Subcutaneous adipose tissue (tissue), 4 donors: Measurements from ENCODE around the gene NFKBIE. TPM values are rescaled to one million over a fixed set of nuclear protein-coding genes. Genes with fewer than 3 reads are reported as not detected.

Experiments
- CTCF ChIP-seq: fragments of 450-650 bp; IDR thresholded peaks from one replicate; pipeline ENCODE4 v1.5.1; 2016; ENCODE audit warnings: low read depth, mild to moderate bottlenecking, control low read depth, antibody characterized with exemption, moderate library complexity
- total RNA-seq, 4 donors: library from RNA; depleted of rRNA; stranded (reverse); fragments of >200 nt; gene quantifications; one replicate each; pipeline ENCODE4 v1.1.0, GENCODE V29; 2016

NFKBIE gene
- total RNA-seq, 4 donors from 2014 or later = 2.1 to 9.0 (median 5.5) TPM

GRCh38 chr6:44264154-44265006, 971 bp downstream of the NFKBIE start:
- no peak for TF ChIP-seq CTCF

DNA sequence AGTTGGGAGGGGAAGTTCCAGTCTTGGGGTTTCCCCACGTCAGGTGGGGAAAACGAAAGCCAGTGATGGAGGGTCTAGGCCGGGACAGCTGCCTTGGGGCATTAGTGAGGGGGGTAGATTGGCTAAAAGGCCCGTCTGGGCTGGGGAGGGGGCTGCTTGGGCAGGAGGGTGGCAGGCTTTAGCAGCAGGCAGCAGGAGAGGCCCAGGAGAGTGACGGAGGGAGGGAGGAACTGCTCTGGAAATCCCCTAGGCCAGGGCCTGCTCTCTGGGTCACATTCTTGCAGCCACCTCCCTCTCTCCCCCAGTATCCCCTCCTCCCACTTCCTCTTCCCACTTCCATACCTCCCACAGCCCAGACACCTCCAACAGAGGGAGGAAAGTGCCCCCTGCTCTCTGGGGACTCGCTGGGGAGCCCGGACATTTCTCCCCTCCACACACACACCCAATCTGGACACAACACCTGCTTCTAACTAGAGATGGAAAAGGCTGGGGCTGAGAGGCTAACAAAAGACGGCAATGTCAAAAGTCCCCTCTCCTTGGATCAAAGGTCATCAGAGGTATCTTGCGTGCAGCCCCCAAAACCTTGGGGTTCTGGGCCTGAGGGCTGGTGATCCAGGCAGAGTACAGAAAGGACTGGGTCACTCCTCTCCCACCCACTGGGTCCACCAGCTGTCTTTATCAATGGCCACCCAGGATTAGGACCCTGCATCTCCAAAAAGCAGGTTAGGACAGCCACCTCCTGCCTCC, 1.8 kb downstream of the NFKBIE start:
- TF ChIP-seq CTCF = no peak

GRCh38 chr6:44262467-44263353, 2.6 kb downstream of the NFKBIE start:
- no peak for TF ChIP-seq CTCF

DNA sequence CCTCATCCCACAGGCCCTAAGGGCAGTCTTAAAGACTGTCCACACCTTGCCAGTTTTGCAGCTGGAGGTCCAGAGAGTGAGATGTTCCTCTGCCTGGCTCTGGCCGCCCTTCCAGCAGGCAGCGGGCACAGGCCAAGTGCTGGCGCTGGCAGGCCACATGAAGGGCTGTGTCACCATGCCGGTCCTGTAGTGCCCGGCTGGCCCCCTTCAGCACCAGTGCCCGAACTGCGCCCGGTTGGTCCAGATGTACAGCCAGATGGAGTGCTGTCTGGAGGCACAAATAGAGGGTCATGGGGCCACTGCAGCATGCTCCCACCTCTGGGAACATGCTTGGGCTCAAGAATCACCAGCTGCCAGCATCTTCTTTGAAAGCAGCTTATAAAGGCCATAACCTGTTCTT, 3.8 kb downstream of the NFKBIE start:
- no peak for TF ChIP-seq CTCF

- no peak for TF ChIP-seq CTCF
Measured at GRCh38 chr6:44260451-44261297, 4.7 kb downstream of the NFKBIE start.

- no peak for TF ChIP-seq CTCF
Measured at GRCh38 chr6:44260011-44260410, 5.3 kb downstream of the NFKBIE start.
